BLaER1 (cell line): ENCODE measurements around the gene EIF1B.

ENCODE experiments used
- H3K27ac ChIP-seq: shearing (Covaris generic); formaldehyde crosslinking; 2 replicates; pipeline ENCODE4 v1.8.1; 2022
- H3K27me3 ChIP-seq: shearing (Covaris generic); formaldehyde crosslinking; 2 replicates; pipeline ENCODE4 v1.8.1; 2022
- H3K36me3 ChIP-seq: shearing (Covaris generic); formaldehyde crosslinking; 2 replicates; pipeline ENCODE4 v1.8.1; 2022
- H3K4me1 ChIP-seq: shearing (Covaris generic); formaldehyde crosslinking; 2 replicates; pipeline ENCODE4 v1.8.1; 2022
- H3K4me2 ChIP-seq: shearing (Covaris generic); formaldehyde crosslinking; 2 replicates; pipeline ENCODE4 v1.8.1; 2022
- H3K4me3 ChIP-seq: shearing (Covaris generic); formaldehyde crosslinking; 2 replicates; pipeline ENCODE4 v1.8.1; 2022
- H3K9ac ChIP-seq: shearing (Covaris generic); formaldehyde crosslinking; 2 replicates; pipeline ENCODE4 v1.8.1; 2022
- H3K9me3 ChIP-seq: shearing (Covaris generic); formaldehyde crosslinking; 2 replicates; pipeline ENCODE4 v1.8.1; 2022
- H4K20me1 ChIP-seq: shearing (Covaris generic); formaldehyde crosslinking; 2 replicates; pipeline ENCODE4 v1.8.1; 2022
- Cebpa-rat ChIP-seq: shearing (Covaris generic); IDR thresholded peaks from 2 replicates; pipeline ENCODE4 v1.8.1; 2022

The EIF1B gene

DNA sequence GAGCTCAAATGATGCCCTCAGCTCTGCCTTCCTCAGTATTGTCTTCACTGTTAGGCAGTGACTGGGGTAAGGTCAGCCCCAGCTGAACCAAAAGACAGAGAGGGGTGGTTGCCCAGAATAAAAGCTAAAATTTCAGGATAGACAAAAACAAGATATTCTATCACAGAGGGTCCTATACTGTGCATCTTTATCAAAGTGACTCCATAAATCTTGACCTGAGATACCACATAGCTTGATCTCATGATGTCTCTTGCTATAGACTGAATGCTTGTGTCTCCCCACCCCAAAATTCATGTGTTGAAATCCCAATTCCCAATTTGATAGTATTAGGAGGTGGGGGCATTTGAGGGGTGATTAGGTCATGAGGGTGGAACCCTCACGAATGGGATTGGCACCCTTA is 30.4 kb downstream of the EIF1B start:
- no peak for TF ChIP-seq Cebpa-rat
- no peaks in the 10 kb centered on the region for H3K27me3 ChIP-seq

DNA sequence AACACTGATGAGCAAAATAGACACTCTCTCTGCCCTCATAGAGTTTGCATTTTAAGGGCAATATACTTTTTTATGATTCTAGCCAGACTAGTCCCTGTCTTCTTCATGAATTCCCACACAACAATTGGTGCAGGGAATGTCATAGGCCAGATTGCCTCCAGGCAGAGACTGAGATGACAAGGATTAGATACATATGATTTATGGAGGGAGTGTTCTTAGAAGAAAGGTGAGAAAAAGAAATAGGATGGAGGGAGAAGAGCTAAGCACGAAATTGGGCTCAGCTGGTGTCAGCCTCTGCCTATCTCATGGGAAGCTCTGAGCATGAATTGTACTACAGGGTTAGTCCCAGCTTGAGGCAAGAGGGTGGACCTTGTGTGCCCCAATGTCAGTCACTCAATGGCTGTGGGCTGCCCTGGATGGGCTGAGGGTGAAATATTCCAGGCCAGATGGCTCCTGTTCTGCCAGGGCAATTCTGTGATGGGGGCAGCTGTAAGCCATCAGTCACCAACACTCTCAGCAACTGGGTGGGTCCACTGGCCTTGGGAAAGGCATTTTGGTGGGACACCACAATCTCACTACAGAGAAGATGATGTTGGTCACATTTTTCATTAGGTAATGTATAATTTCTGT is 31.1 kb downstream of the EIF1B start:
- TF ChIP-seq Cebpa-rat: no peak
- Histone ChIP-seq H3K9me3 (no peaks in the 10 kb centered on the region), H3K4me3 (no peak overlapping the region), H3K36me3 (no peaks in the 10 kb centered on the region), H3K4me1 (no peaks in the 10 kb centered on the region), H3K27ac (no peak overlapping the region), H4K20me1 (no peaks in the 10 kb centered on the region), H3K9ac (no peak overlapping the region), H3K4me2 (no peak overlapping the region), H3K27me3 (no peaks in the 10 kb centered on the region)

More for the DNA sequence above, 30.4 kb downstream of the EIF1B start:
- Histone ChIP-seq H3K9me3 (no peaks in the 10 kb centered on the region), H3K4me1 (no peaks in the 10 kb centered on the region), H3K9ac (no peak overlapping the region), H3K27ac (no peak overlapping the region), H3K4me3 (no peak overlapping the region), H3K4me2 (no peak overlapping the region), H4K20me1 (no peaks in the 10 kb centered on the region), H3K36me3 (no peaks in the 10 kb centered on the region)

DNA sequence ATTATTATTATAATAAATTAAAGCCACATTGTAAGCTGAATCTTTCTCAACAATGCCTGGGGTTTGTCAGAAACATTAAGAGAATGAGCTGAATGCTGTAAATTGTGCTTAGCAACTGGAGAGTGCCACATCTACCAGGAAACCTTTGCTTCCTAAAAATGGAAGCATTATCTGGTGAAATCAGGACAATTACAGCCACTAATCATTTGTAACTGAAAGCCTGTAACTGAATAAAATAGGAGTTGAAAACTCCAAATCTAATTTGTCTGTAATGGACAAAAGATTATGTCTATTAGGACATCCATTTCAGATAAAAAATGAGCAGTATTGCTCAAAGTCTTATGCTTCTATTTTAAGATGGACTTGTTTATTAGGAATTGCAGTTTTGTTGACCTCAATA is 32.2 kb downstream of the EIF1B start:
- Histone ChIP-seq H3K27me3 (no peaks in the 10 kb centered on the region), H4K20me1 (no peaks in the 10 kb centered on the region), H3K9me3 (no peaks in the 10 kb centered on the region), H3K9ac (no peak overlapping the region), H3K4me3 (no peak overlapping the region), H3K4me2 (no peak overlapping the region), H3K4me1 (no peaks in the 10 kb centered on the region), H3K27ac (no peak overlapping the region), H3K36me3 (no peaks in the 10 kb centered on the region)
- no peak for TF ChIP-seq Cebpa-rat

DNA sequence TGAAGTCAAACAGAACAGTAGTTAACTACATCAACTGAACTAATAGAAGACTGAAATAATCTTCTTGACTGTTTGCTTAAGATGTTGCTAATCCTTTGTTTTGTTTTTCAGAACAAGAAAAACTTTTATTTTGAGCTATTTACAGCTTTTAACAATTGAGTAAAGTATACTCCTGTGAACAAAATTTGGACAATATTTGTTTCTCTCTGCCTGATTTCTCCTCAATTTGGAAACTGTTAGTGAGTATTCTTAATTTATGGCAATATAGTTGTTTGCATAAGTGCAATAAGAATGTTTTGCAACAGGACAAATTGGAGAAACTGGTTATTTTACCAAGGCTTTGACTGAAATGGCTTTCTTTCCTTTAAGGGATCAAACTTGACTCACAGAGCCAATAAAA is 41.0 kb downstream of the EIF1B start:
- Histone ChIP-seq H3K27ac (no peak overlapping the region), H3K4me1 (no peaks in the 10 kb centered on the region), H3K4me3 (no peak overlapping the region), H3K27me3 (no peaks in the 10 kb centered on the region), H3K9me3 (peaks cover 16% of the 10 kb centered on the region), H3K4me2 (no peak overlapping the region), H3K9ac (no peak overlapping the region), H4K20me1 (no peaks in the 10 kb centered on the region), H3K36me3 (no peaks in the 10 kb centered on the region)
- TF ChIP-seq Cebpa-rat: no peak

- no peak overlapping the region for H3K4me3 ChIP-seq
- peaks cover 9% of the 10 kb centered on the region for H3K9me3 ChIP-seq
- H3K27ac ChIP-seq: no peak overlapping the region
- no peaks in the 10 kb centered on the region for H4K20me1 ChIP-seq
- H3K36me3 ChIP-seq: no peaks in the 10 kb centered on the region
- H3K27me3 ChIP-seq: no peaks in the 10 kb centered on the region
- H3K4me1 ChIP-seq: no peaks in the 10 kb centered on the region
- TF ChIP-seq Cebpa-rat: no peak
- no peak overlapping the region for H3K4me2 ChIP-seq
- no peak overlapping the region for H3K9ac ChIP-seq
Observed at GRCh38 chr3:40355410-40355809, 45.9 kb downstream of the EIF1B start.

GRCh38 chr3:40358454-40358853 is 48.9 kb downstream of the EIF1B start:
- Histone ChIP-seq H3K4me3 (no peak overlapping the region), H3K9me3 (no peaks in the 10 kb centered on the region; the same call in 1 of the 2 replicates), H3K36me3 (no peaks in the 10 kb centered on the region), H3K4me2 (no peak overlapping the region), H3K4me1 (no peaks in the 10 kb centered on the region), H3K27ac (no peak overlapping the region), H3K27me3 (no peaks in the 10 kb centered on the region), H4K20me1 (no peaks in the 10 kb centered on the region), H3K9ac (no peak overlapping the region)
- no peak for TF ChIP-seq Cebpa-rat
